ENCODE data around the gene SKAP2.

- TF ChIP-seq CTCF (IDR thresholded peaks at IDR 0.05) (no peak), POLR2A (IDR thresholded peaks at IDR 0.05) (no peak)
These were observed 6.1 kb downstream of the SKAP2 start for GRCh38 chr7:26858241-26858715.

Data from thyroid gland (tissue), 4 donors.